ENCODE data around the gene MAPK14. TPM values are rescaled to one million over a fixed set of nuclear protein-coding genes. Genes with fewer than 3 reads are reported as not detected.

MAPK14 gene
- total and polyA plus RNA-seq, 3 donors from 2014 or later = 21.8 to 58.3 (median 57.3) TPM

DNA sequence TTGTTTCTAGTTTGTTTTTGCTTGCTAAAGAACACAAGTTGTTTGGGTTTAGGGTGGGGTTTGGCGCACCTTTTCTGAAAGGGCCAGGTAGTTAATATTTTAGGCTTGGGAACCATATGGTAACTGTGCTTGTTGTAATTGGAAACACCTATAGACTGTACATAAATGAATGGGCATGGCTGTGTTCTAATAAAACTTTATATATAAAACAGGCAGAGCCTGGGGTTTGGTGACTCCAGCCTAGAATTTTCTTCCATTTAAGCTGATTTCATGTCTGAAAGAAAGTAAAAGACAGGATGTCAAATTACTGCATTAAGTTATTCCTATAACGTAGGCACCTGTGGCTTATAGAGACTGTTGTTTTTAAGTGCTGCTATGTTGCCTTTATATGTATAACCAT, 66.6 kb downstream of the MAPK14 start:
- Histone ChIP-seq H3K36me3 (ENCODE audit: low read depth, missing control alignments) (no peaks in the 10 kb centered on the region), H3K4me1 (peaks cover 8% of the 10 kb centered on the region), H3K27ac (no peak overlapping the region), H3K9me3 (no peaks in the 10 kb centered on the region), H3K4me3 (no peak overlapping the region), H3K27me3 (no peaks in the 10 kb centered on the region)
- DNase-seq = no peak
- intact Hi-C loops (cut with DNase I; ENCODE audit: low total_unique reads) = loop anchor here (5.0 kb wide), 1 partner anchor 67 kb away; the partner anchor contains the start of gene MAPK14
- WGBS, 2 donors = 91 to 95% methylated on average over 2 of the region's 2 CpGs
- TF ChIP-seq POLR2A (IDR thresholded peaks at IDR 0.05) = no peak
- TF ChIP-seq, protein P1, sequence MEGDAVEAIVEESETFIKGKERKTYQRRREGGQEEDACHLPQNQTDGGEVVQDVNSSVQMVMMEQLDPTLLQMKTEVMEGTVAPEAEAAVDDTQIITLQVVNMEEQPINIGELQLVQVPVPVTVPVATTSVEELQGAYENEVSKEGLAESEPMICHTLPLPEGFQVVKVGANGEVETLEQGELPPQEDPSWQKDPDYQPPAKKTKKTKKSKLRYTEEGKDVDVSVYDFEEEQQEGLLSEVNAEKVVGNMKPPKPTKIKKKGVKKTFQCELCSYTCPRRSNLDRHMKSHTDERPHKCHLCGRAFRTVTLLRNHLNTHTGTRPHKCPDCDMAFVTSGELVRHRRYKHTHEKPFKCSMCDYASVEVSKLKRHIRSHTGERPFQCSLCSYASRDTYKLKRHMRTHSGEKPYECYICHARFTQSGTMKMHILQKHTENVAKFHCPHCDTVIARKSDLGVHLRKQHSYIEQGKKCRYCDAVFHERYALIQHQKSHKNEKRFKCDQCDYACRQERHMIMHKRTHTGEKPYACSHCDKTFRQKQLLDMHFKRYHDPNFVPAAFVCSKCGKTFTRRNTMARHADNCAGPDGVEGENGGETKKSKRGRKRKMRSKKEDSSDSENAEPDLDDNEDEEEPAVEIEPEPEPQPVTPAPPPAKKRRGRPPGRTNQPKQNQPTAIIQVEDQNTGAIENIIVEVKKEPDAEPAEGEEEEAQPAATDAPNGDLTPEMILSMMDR (IDR thresholded peaks at IDR 0.05) = no peak

DNA sequence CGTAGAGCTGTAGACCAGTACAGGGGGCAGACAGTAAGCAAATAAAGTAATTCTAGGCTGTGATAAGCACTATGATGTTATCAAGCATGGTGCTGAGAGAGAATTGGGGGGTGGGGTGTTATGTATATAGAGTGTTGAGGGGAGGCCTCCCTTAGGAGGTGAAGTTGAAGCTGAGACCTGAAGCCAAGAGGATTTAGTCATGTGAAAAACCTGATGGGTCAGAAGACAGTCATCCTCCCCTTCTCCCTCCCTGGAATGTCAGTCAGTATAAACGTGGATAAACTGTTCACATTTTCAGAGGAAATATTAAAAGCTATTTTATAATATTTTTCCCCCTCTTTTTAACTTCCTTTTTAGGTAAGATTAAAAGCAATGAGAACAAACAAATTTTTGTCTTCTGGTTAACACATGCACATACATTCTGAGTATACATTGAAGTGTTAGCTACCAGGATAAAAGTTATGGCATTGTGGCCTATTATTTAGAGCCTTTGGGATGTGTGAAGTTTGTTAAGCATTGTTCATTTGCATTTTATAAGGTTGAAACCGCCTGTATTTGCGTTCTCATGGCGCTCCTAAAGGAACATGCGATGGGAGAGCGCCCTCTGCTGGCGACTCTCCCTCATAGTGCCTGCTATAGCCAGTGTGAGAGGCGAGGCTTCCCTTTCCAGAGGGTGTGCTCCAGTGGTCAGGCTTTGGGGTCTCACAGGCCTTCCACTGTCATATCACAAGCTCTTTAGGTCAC, 67.3 kb downstream of the MAPK14 start:
- peaks cover 12% of the 10 kb centered on the region for H3K4me1 ChIP-seq
- no peak overlapping the region for H3K4me3 ChIP-seq
- WGBS, 2 donors = 10 to 14% methylated on average over 9 of the region's 9 CpGs
- no peak overlapping the region for H3K27ac ChIP-seq
- no peak for TF ChIP-seq POLR2A (IDR thresholded peaks at IDR 0.05)
- TF ChIP-seq, protein P1 (IDR thresholded peaks at IDR 0.05) = peak; percentile 93 to 95 (median 94)
- DNase-seq = peak; percentile 91
- H3K9me3 ChIP-seq = no peaks in the 10 kb centered on the region
- no peaks in the 10 kb centered on the region for H3K36me3 ChIP-seq (ENCODE audit: low read depth, missing control alignments)
- intact Hi-C loops (cut with DNase I; ENCODE audit: low total_unique reads) = loop anchor here (5.0 kb wide), 1 partner anchor 68 kb away; the partner anchor contains the start of gene MAPK14
- H3K27me3 ChIP-seq = no peaks in the 10 kb centered on the region

DNA sequence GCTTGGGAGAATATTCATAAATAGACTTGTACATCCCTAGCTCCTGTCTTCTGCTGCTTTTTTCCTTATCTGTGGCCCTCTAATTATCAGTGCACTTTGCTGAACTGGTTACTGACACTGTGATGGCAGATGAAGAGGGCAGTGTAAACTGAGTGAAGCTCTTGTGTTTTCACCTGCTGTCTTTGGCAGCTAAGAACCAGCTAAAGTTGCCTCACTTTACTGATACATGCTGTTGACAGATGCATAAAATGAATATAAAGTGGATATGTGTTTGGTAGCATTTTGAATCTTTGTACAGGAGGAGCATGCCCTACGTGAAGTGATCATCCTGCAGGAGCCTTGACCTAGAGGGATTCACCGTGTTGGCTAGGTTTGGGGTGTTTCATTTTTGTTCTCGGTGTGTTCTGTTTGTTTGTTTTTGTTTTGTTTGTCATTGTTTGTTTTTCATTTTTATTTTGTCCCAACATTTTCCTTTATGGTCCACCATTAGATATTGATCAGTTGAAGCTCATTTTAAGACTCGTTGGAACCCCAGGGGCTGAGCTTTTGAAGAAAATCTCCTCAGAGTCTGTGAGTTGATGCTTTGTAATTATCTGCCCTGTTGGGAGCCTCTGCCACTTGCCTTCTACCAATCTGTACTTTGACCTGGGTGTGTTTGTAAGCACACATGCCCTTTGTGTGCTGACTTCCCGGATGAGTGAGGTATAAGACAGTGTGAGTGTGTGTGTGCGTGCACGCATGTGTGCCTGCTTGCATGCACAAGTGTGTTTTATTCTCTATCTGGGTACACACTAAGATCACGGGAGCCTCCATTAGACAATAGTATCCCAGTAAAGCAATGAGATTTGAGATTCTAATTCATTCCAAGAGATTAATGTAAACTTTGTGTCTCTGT, 68.1 kb downstream of the MAPK14 start:
- no peaks in the 10 kb centered on the region for H3K27me3 ChIP-seq
- H3K9me3 ChIP-seq = no peaks in the 10 kb centered on the region
- no peak overlapping the region for H3K27ac ChIP-seq
- 84 to 87% methylated on average over 8 of the region's 8 CpGs for WGBS, 2 donors
- peaks cover 12% of the 10 kb centered on the region for H3K4me1 ChIP-seq
- no peak overlapping the region for H3K4me3 ChIP-seq
- H3K36me3 ChIP-seq (ENCODE audit: low read depth, missing control alignments) = no peaks in the 10 kb centered on the region
- TF ChIP-seq, protein P1 (IDR thresholded peaks at IDR 0.05) = no peak
- no peak for TF ChIP-seq POLR2A (IDR thresholded peaks at IDR 0.05)
- DNase-seq = no peak
- intact Hi-C loops (cut with DNase I; ENCODE audit: low total_unique reads) = no loop called here

- H3K36me3 ChIP-seq (ENCODE audit: low read depth, missing control alignments) = no peaks in the 10 kb centered on the region
- H3K4me1 ChIP-seq = peaks cover 12% of the 10 kb centered on the region
- H3K4me3 ChIP-seq = no peak overlapping the region
- H3K27ac ChIP-seq = no peak overlapping the region
- no peaks in the 10 kb centered on the region for H3K9me3 ChIP-seq
- intact Hi-C loops (cut with DNase I; ENCODE audit: low total_unique reads) = no loop called here
- TF ChIP-seq, protein P1 (IDR thresholded peaks at IDR 0.05) = no peak
- no peak for TF ChIP-seq POLR2A (IDR thresholded peaks at IDR 0.05)
- WGBS, 2 donors = 70 to 85% methylated on average over 3 of the region's 3 CpGs
- DNase-seq = no peak
- no peaks in the 10 kb centered on the region for H3K27me3 ChIP-seq
Observed at GRCh38 chr6:36098253-36098919, 70.8 kb downstream of the MAPK14 start.
